ENCODE data around the gene PRR7. TPM values are rescaled to one million over a fixed set of nuclear protein-coding genes. Genes with fewer than 3 reads are reported as not detected.

PRR7 gene
- total and polyA plus RNA-seq, 2 of the 13 experiments (the other 11 are each of a cell fraction or from before 2014, with no cell fraction given), result 4.8 to 5.0 TPM

DNA sequence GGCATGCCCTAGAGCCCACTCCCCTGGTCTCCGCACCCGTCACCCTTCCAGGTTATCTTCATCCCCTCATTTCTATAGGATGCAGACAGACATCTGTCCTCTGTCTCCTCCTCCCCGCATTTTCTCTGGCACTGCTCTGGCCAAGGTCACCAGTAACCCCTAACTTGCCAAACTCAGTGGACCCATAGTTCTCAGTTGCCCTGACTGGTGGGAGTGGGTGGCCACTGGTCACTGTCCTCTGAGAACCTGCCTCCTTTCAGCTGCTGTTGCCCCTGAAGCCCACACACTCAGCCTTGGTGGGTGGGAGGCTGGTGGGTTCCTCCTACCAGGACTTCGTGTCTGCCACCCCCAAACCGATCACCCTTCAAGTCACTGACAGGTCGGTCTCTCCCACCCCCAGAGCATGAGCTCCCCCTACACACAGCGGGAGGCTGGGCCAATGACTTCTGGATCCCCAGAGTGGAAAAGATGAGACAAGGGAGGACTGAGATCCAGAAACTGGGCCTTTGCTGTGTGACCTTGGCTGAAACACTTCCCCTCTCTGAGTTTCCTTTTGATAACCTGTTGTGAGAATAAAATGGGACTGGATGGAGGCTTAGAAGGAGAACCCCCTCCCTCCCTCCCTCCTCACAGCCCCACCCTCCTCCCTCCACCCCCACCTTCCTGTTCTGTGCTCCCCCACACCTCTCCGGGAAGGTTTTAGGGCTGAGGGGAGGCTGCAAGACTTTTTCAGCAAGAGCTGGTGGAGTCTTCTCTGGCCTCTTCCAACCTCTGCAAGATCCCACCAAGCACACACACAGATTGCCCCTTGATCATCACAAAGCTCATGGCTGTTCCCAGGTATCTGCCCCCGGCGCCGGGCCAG, 29.2 kb downstream of the PRR7 start (continued):
- TF ChIP-seq, protein P1, sequence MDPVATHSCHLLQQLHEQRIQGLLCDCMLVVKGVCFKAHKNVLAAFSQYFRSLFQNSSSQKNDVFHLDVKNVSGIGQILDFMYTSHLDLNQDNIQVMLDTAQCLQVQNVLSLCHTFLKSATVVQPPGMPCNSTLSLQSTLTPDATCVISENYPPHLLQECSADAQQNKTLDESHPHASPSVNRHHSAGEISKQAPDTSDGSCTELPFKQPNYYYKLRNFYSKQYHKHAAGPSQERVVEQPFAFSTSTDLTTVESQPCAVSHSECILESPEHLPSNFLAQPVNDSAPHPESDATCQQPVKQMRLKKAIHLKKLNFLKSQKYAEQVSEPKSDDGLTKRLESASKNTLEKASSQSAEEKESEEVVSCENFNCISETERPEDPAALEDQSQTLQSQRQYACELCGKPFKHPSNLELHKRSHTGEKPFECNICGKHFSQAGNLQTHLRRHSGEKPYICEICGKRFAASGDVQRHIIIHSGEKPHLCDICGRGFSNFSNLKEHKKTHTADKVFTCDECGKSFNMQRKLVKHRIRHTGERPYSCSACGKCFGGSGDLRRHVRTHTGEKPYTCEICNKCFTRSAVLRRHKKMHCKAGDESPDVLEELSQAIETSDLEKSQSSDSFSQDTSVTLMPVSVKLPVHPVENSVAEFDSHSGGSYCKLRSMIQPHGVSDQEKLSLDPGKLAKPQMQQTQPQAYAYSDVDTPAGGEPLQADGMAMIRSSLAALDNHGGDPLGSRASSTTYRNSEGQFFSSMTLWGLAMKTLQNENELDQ (CRISPR knock-in tag; IDR thresholded peaks at IDR 0.05; ENCODE audit: borderline replicate concordance), result no peak
- TF ChIP-seq ZMYM3 (CRISPR knock-in tag; IDR thresholded peaks at IDR 0.05) (no peak), KDM2A (CRISPR knock-in tag; IDR thresholded peaks at IDR 0.05; ENCODE audit: borderline replicate concordance, low read depth) (0 out of 2 replicates have a peak, but pooled peaks have one; percentile 10), MEIS1 (CRISPR knock-in tag; IDR thresholded peaks at IDR 0.05; ENCODE audit: borderline replicate concordance) (no peak), MLLT10 (CRISPR knock-in tag; IDR thresholded peaks at IDR 0.05) (no peak), ZNF501 (CRISPR knock-in tag; IDR thresholded peaks at IDR 0.05) (no peak), MZF1 (CRISPR knock-in tag; IDR thresholded peaks at IDR 0.05; ENCODE audit: borderline replicate concordance) (no peak), MXD3 (CRISPR knock-in tag; IDR thresholded peaks at IDR 0.05) (no peak), ETV5 (CRISPR knock-in tag; IDR thresholded peaks at IDR 0.05; ENCODE audit: borderline replicate concordance) (no peak), MAFG (CRISPR knock-in tag; IDR thresholded peaks at IDR 0.05) (no peak), ZNF652 (CRISPR knock-in tag; IDR thresholded peaks at IDR 0.05; ENCODE audit: borderline replicate concordance, low read depth) (peak; percentile 82), ZNF644 (CRISPR knock-in tag; IDR thresholded peaks at IDR 0.05; ENCODE audit: low read depth) (no peak)
- TF ChIP-seq, protein P2, sequence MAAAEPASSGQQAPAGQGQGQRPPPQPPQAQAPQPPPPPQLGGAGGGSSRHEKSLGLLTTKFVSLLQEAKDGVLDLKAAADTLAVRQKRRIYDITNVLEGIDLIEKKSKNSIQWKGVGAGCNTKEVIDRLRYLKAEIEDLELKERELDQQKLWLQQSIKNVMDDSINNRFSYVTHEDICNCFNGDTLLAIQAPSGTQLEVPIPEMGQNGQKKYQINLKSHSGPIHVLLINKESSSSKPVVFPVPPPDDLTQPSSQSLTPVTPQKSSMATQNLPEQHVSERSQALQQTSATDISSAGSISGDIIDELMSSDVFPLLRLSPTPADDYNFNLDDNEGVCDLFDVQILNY (CRISPR knock-in tag; conservative IDR thresholded peaks at IDR 0.05), result no peak

All from HepG2 (cell line).